K562 (cell line): ENCODE results near the gene UPP1.

Source experiments
- CEBPB ChIP-seq: fragments of 450-650 bp; IDR thresholded peaks from 2 replicates; pipeline ENCODE4 v1.6.1; 2016; ENCODE audit warnings: missing genetic modification characterization, missing compliant biosample characterization
- E2F5 ChIP-seq: sonication (generic); formaldehyde crosslinking; IDR thresholded peaks from 2 replicates; pipeline ENCODE4 v1.8.0; 2022; ENCODE audit warnings: mild to moderate bottlenecking, missing genetic modification reagents
- FOXJ3 ChIP-seq: sonication (generic); formaldehyde crosslinking; IDR thresholded peaks from 2 replicates; pipeline ENCODE4 v1.4.0; 2020; ENCODE audit warnings: mild to moderate bottlenecking, missing genetic modification reagents
- GATAD2B ChIP-seq: fragments of 450-650 bp; IDR thresholded peaks from 2 replicates; pipeline ENCODE4 v1.6.1; 2017; ENCODE audit warnings: mild to moderate bottlenecking, borderline replicate concordance
- NCOA2 ChIP-seq, 2 experiments: fragments of 450-650 bp; IDR thresholded peaks; 2 replicates each; pipeline ENCODE4 v1.6.1; 2018; ENCODE audit warnings: mild to moderate bottlenecking in 2 of 2, moderate library complexity in 1 of 2; ENCODE audit not compliant: partially characterized antibody in 2 of 2
- SAFB ChIP-seq: fragments of 200-400 bp; formaldehyde crosslinking; IDR thresholded peaks from 2 replicates; pipeline ENCODE4 v1.6.1; 2017; ENCODE audit warnings: low read depth, low read length, borderline replicate concordance
- SIN3A ChIP-seq, 2 experiments: fragments of 150-350 bp in 1 of 2; IDR thresholded peaks; 2 replicates each; pipeline ENCODE4 v1.6.1; 2011 to 2016; ENCODE audit warnings: borderline replicate concordance in 2 of 2, low read depth in 2 of 2, low read length in 2 of 2, mild to moderate bottlenecking in 2 of 2, moderate library complexity in 2 of 2; ENCODE audit not compliant: control insufficient read depth in 1 of 2
- ZSCAN32 ChIP-seq: fragments of 450-650 bp; formaldehyde crosslinking; IDR thresholded peaks from 2 replicates; pipeline ENCODE4 v1.4.0; 2020; ENCODE audit warnings: mild to moderate bottlenecking, moderate library complexity
- TF ChIP-seq, protein P1 (sequence below), 3 experiments: IDR thresholded peaks in 2 of 3; conservative IDR thresholded peaks in 1 of 3; 2 replicates each; pipeline ENCODE4 v1.5.1; 2011 to 2012; ENCODE audit warnings: low read length in 3 of 3, mild to moderate bottlenecking in 3 of 3, control low read depth in 2 of 3, improper control_type of control experiment in 1 of 3, inconsistent platforms in 1 of 3, low read depth in 1 of 3, mixed read lengths in 1 of 3, moderate library complexity in 1 of 3; ENCODE audit not compliant: insufficient read depth in 2 of 3

DNA sequence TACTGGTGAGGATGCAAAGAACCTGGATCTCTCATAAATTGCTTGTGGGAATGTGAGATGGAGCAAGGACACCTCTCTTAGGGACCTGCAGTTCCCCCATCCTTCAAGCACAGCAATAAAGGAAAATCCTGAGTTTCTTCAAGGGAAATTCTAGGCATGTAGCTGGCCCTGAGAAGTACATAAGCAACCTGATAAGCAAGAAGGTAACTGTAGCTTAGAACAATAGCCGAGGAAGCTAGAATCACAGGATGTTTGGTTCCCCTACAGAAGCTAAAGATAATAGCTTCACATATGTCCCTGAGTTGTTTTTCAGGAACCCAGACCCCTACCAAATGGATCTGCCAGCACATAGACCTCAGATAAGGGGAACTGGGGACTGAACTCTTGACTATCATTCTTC is 11.6 kb upstream of the UPP1 start:
- TF ChIP-seq ZSCAN32 (no peak), GATAD2B (no peak), SAFB (no peak), E2F5 (CRISPR knock-in tag) (no peak), NCOA2 (IDR thresholded peaks at IDR 0.05; ENCODE audit: partially characterized antibody in 2 of 2) (no peak), CEBPB (no peak), SIN3A (IDR thresholded peaks at IDR 0.05; ENCODE audit: borderline replicate concordance in 2 of 2, control insufficient read depth in 1 of 2, low read depth in 2 of 2, low read length in 2 of 2) (no peak), FOXJ3 (CRISPR knock-in tag) (no peak)
- TF ChIP-seq, protein P1, sequence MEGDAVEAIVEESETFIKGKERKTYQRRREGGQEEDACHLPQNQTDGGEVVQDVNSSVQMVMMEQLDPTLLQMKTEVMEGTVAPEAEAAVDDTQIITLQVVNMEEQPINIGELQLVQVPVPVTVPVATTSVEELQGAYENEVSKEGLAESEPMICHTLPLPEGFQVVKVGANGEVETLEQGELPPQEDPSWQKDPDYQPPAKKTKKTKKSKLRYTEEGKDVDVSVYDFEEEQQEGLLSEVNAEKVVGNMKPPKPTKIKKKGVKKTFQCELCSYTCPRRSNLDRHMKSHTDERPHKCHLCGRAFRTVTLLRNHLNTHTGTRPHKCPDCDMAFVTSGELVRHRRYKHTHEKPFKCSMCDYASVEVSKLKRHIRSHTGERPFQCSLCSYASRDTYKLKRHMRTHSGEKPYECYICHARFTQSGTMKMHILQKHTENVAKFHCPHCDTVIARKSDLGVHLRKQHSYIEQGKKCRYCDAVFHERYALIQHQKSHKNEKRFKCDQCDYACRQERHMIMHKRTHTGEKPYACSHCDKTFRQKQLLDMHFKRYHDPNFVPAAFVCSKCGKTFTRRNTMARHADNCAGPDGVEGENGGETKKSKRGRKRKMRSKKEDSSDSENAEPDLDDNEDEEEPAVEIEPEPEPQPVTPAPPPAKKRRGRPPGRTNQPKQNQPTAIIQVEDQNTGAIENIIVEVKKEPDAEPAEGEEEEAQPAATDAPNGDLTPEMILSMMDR (IDR thresholded peaks at IDR 0.05 in 2 of 3, conservative IDR thresholded peaks at IDR 0.05 in 1 of 3; ENCODE audit: insufficient read depth in 2 of 3, low read depth in 1 of 3, low read length in 3 of 3): no peak
